Fibroblast of mammary gland (primary cell): ENCODE results near the gene CHRM4.

Experiments used
- DNase-seq: peaks from one replicate; pipeline ENCODE4 v3.0.0-alpha.2; 2010; ENCODE audit warnings: low read depth
- H3K4me3 ChIP-seq: 2 replicates; pipeline ENCODE4 v1.5.1; 2011; ENCODE audit warnings: low read depth, mild to moderate bottlenecking, low read length, moderate library complexity; ENCODE audit not compliant: control insufficient read depth
- CTCF ChIP-seq: conservative IDR thresholded peaks from 2 replicates; pipeline ENCODE4 v1.5.1; 2011; ENCODE audit warnings: low read depth, low read length, inconsistent platforms; ENCODE audit not compliant: control insufficient read depth, insufficient read depth

CHRM4 gene

GRCh38 chr11:46392421-46393230, 1.1 kb upstream of the CHRM4 start:
- peak; percentile 72 for DNase-seq
- no peak for TF ChIP-seq CTCF
- H3K4me3 ChIP-seq, result peak overlapping the region; percentile 35

- no peak for DNase-seq
- no peak for TF ChIP-seq CTCF
- H3K4me3 ChIP-seq, result no peak overlapping the region
Measured at GRCh38 chr11:46391186-46391577, 394 bp downstream of the CHRM4 start.

- TF ChIP-seq CTCF, result no peak
- no peak overlapping the region for H3K4me3 ChIP-seq
- no peak for DNase-seq
Measured at GRCh38 chr11:46390331-46391171, 1.0 kb downstream of the CHRM4 start.

- peak; percentile 59 for TF ChIP-seq CTCF
- peak; percentile 50 for DNase-seq
- H3K4me3 ChIP-seq, result peak overlapping the region; percentile 47
Measured at GRCh38 chr11:46389450-46390330, 1.9 kb downstream of the CHRM4 start.

- DNase-seq, result no peak
- H3K4me3 ChIP-seq, result no peak overlapping the region
- TF ChIP-seq CTCF, result no peak
Measured at GRCh38 chr11:46388619-46389449, 2.7 kb downstream of the CHRM4 start.
